ENCODE data around the gene MEIG1.

GRCh38 chr10:14949291-14949690 lies 9.9 kb upstream of the MEIG1 start:
- TF ChIP-seq POLR2A (IDR thresholded peaks at IDR 0.05), result no peak
- no peak for TF ChIP-seq EP300 (IDR thresholded peaks at IDR 0.05)
- TF ChIP-seq, protein P1, sequence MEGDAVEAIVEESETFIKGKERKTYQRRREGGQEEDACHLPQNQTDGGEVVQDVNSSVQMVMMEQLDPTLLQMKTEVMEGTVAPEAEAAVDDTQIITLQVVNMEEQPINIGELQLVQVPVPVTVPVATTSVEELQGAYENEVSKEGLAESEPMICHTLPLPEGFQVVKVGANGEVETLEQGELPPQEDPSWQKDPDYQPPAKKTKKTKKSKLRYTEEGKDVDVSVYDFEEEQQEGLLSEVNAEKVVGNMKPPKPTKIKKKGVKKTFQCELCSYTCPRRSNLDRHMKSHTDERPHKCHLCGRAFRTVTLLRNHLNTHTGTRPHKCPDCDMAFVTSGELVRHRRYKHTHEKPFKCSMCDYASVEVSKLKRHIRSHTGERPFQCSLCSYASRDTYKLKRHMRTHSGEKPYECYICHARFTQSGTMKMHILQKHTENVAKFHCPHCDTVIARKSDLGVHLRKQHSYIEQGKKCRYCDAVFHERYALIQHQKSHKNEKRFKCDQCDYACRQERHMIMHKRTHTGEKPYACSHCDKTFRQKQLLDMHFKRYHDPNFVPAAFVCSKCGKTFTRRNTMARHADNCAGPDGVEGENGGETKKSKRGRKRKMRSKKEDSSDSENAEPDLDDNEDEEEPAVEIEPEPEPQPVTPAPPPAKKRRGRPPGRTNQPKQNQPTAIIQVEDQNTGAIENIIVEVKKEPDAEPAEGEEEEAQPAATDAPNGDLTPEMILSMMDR (IDR thresholded peaks at IDR 0.05), result no peak
- TF ChIP-seq POLR2AphosphoS5 (IDR thresholded peaks at IDR 0.05), result no peak
